Endothelial cell of umbilical vein (primary cell): ENCODE measurements around the gene SPEM1. TPM values are rescaled to one million over a fixed set of nuclear protein-coding genes. Genes with fewer than 3 reads are reported as not detected.

ENCODE experiments used
- BruUV-seq: library from RNA; stranded (reverse); fragments of 400-500 nt; replicated peaks from 2 replicates; lab custom pipeline; 2021; lab: Mats Ljungman, UMichigan
- CTCF ChIA-PET: fragments of 300-600, 350-600 bp; sonication (Branson Sonifier 250); formaldehyde crosslinking; loops from one replicate; lab custom pipeline; 2021; ENCODE audit warnings: antibody characterized with exemption, inconsistent platforms; lab: Charles Lee
- POLR2A ChIA-PET: fragments of 300-600, 350-600 bp; sonication (Branson Sonifier 250); formaldehyde crosslinking; loops from one replicate; lab custom pipeline; 2021; ENCODE audit warnings: antibody characterized with exemption, inconsistent platforms; lab: Charles Lee
- DNase-seq: peaks from one replicate; pipeline ENCODE4 v3.0.0-alpha.2; 2011; ENCODE audit warnings: low read depth, low spot score
- FAIRE-seq: peaks from 2 replicates; lab custom pipeline; 2011; peaks lifted over from hg19 to GRCh38; lab: Jason Lieb, UNC
- H2AFZ ChIP-seq: 2 replicates; pipeline ENCODE4 v1.6.0; 2012; ENCODE audit warnings: low read depth, low read length, control low read depth, inconsistent platforms
- H3K27ac ChIP-seq: 2 replicates; pipeline ENCODE4 v1.5.1; 2011; ENCODE audit warnings: low read depth, mild to moderate bottlenecking, control low read depth, low read length, moderate library complexity; ENCODE audit not compliant: insufficient read depth
- H3K27me3 ChIP-seq, 2 experiments: 2 replicates each; pipeline versions ENCODE4 v1.6.0 to v1.6.1; 2011; ENCODE audit warnings: low read length in 2 of 2, mixed read lengths in 1 of 2; ENCODE audit not compliant: control insufficient read depth in 2 of 2, insufficient read depth in 2 of 2
- H3K36me3 ChIP-seq, 2 experiments: 2 replicates in 1 of 2; 3 replicates in 1 of 2; pipeline ENCODE4 v1.5.1; 2011; ENCODE audit warnings: low read length in 2 of 2, mild to moderate bottlenecking in 1 of 2, moderate library complexity in 1 of 2; ENCODE audit not compliant: control insufficient read depth in 2 of 2, insufficient read depth in 2 of 2; ENCODE audit errors: extremely low read depth in 1 of 2
- H3K4me1 ChIP-seq: 3 replicates; pipeline ENCODE4 v1.5.1; 2011; ENCODE audit warnings: mild to moderate bottlenecking, low read length; ENCODE audit not compliant: control insufficient read depth, insufficient read depth; ENCODE audit errors: extremely low read depth
- H3K4me2 ChIP-seq: 2 replicates; pipeline ENCODE4 v1.6.1; 2011; ENCODE audit warnings: low read length, control low read depth, mixed read lengths; ENCODE audit not compliant: insufficient read depth
- H3K4me3 ChIP-seq, 3 experiments: fragments of 200-600 bp in 1 of 3; sonication (generic), shearing (Covaris generic) in 1 of 3; replicated peaks in 1 of 3; 2 replicates each; pipeline ENCODE4 v1.5.1; 2011 to 2016; ENCODE audit warnings: control low read depth in 3 of 3, low read length in 3 of 3, mild to moderate bottlenecking in 2 of 3, inconsistent platforms in 1 of 3, low read depth in 1 of 3, moderate library complexity in 1 of 3; ENCODE audit not compliant: insufficient read depth in 1 of 3
- H3K79me2 ChIP-seq: 2 replicates; pipeline ENCODE4 v1.6.0; 2012; ENCODE audit warnings: low read length, inconsistent platforms; ENCODE audit not compliant: control insufficient read depth, insufficient read depth
- H3K9ac ChIP-seq: replicated peaks from 2 replicates; pipeline ENCODE3; 2011; ENCODE audit warnings: low read length, control low read depth; ENCODE audit not compliant: insufficient read depth; ENCODE audit errors: extremely low read depth
- H3K9me1 ChIP-seq: replicated peaks from 3 replicates; pipeline ENCODE4 v1.6.0; 2011; ENCODE audit warnings: mild to moderate bottlenecking, low read length; ENCODE audit not compliant: control insufficient read depth, insufficient read depth; ENCODE audit errors: extremely low read depth
- H3K9me3 ChIP-seq: replicated peaks from 2 replicates; pipeline ENCODE4 v1.5.1; 2012; ENCODE audit warnings: low read length, inconsistent platforms; ENCODE audit not compliant: control insufficient read depth, insufficient read depth
- H4K20me1 ChIP-seq: replicated peaks from 2 replicates; pipeline ENCODE3; 2011; ENCODE audit warnings: mild to moderate bottlenecking, low read length; ENCODE audit not compliant: control insufficient read depth, insufficient read depth; ENCODE audit errors: extremely low read depth
- GATA2 ChIP-seq: IDR thresholded peaks from 2 replicates; pipeline ENCODE4 v1.7.0; 2011; ENCODE audit warnings: low read depth, mild to moderate bottlenecking, moderate library complexity, mixed read lengths, low read length; ENCODE audit not compliant: insufficient read length, insufficient read depth
- JUN ChIP-seq: IDR thresholded peaks from 2 replicates; pipeline ENCODE4 v1.6.1; 2011; ENCODE audit warnings: borderline replicate concordance, low read depth; ENCODE audit not compliant: insufficient read length, insufficient read depth
- MYC ChIP-seq: IDR thresholded peaks from one replicate; pipeline ENCODE4 v1.6.1; 2011; ENCODE audit warnings: mild to moderate bottlenecking, low read depth, low read length
- POLR2A ChIP-seq: IDR thresholded peaks from 2 replicates; pipeline ENCODE4 v1.6.1; 2012; ENCODE audit warnings: low read depth, mild to moderate bottlenecking, control low read depth, low read length
- POLR2AphosphoS5 ChIP-seq: IDR thresholded peaks from 2 replicates; pipeline ENCODE4 v1.6.1; 2012; ENCODE audit warnings: low read depth, mild to moderate bottlenecking, control low read depth, low read length, moderate library complexity; ENCODE audit not compliant: insufficient read depth
- dilution Hi-C: fragments of 300-500 bp; cut with MboI; formaldehyde crosslinking; loops from one replicate; pipeline ENCODE4 v1.15.0; 2019; ENCODE audit warnings: low sequenced_read_pairs; ENCODE audit not compliant: extremely low pct_ligation_motif_present
- intact Hi-C: fragments of 100-400 bp; cut with micrococcal nuclease; formaldehyde crosslinking; loops from one replicate; pipeline ENCODE4 v1.10.0; 2022
- polyA plus RNA-seq, 4 experiments: library from polyadenylated mRNA; depleted of rRNA in 3 of 4; stranded (reverse) in 3 of 4; unstranded in 1 of 4; fragments of >200 nt; gene quantifications; 2 replicates each; pipeline versions ENCODE4 v1.2.1 to v1.2.3, GENCODE V29; 2011 to 2012; ENCODE audit warnings: missing spikeins in 1 of 4
- total RNA-seq: library from RNA; stranded (reverse); gene quantifications from 2 replicates; pipeline ENCODE4 v1.2.3, GENCODE V29; 2021
- TF ChIP-seq, protein P1 (sequence below): IDR thresholded peaks from 2 replicates; pipeline ENCODE4 v1.6.1; 2011; ENCODE audit not compliant: insufficient read depth, insufficient read length

The SPEM1 gene
- total and polyA plus RNA-seq, 2 donors (not counting 3 experiments of a cell fraction or from before 2014, with no cell fraction given) = not detected

DNA sequence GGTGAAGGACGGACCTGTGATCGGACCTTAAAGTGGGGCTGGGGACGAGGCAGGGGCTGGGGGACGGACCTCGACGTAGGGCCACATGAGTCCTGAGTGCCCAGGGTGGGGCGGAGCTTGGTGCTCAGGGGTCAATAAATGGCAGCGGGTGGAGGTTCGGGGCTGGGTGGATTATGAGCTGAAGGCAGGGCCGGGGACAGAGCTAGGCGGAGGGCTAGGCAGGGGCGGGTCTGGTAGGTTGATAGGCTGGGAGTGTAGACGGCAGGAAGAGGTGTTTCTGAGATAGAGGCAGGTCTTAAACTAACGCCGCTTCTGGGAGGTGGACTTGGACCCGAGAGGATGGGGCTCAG lies 25.5 kb downstream of the SPEM1 start:
- peak overlapping the region; percentile 67 for H3K4me2 ChIP-seq
- peak overlapping the region in 1 of 3 experiments; percentile 25 for H3K4me3 ChIP-seq
- peaks cover 19 to 23% of the 10 kb centered on the region in 2 experiments for H3K27me3 ChIP-seq
- TF ChIP-seq POLR2A (no peak), JUN (no peak), GATA2 (no peak), POLR2AphosphoS5 (no peak)
- dilution Hi-C loops = no loop called here
- H3K9me1 ChIP-seq = no peaks in the 10 kb centered on the region
- no peaks in the 10 kb centered on the region for H3K36me3 ChIP-seq
- intact Hi-C loops = loop anchor here (1.0 kb wide), 1 partner anchor 10 kb away; no protein-coding TSS in a partner anchor
- peaks cover 11% of the 10 kb centered on the region for H3K4me1 ChIP-seq
- no peak for DNase-seq
- peak; percentile 12 for FAIRE-seq
- H3K27ac ChIP-seq = no peak overlapping the region
- ChIA-PET POLR2A (interaction anchor here (0.9 kb wide), 1 partner anchor 8 kb away, joined by 3 read pairs; no protein-coding TSS in a partner anchor), CTCF (interaction anchor here (1.0 to 4.1 kb wide), 4 partner anchors 9 to 115 kb away, joined by 3 to 30 read pairs (median 6); partner anchors contain the start of genes TMEM102 and TMEM256)
- H3K79me2 ChIP-seq = no peaks in the 10 kb centered on the region
- no TSS peak for BruUV-seq
- H4K20me1 ChIP-seq = no peaks in the 10 kb centered on the region
- H3K9ac ChIP-seq = no peak overlapping the region
- H3K9me3 ChIP-seq = no peaks in the 10 kb centered on the region
- H2AFZ ChIP-seq = peak overlapping the region; percentile 71

GRCh38 chr17:7448461-7448860 lies 28.3 kb downstream of the SPEM1 start:
- dilution Hi-C loops = no loop called here

More at GRCh38 chr17:7448461-7448860, 28.3 kb downstream of the SPEM1 start:
- intact Hi-C loops = no loop called here
- BruUV-seq = no TSS peak
- Histone ChIP-seq H3K27me3 (peaks cover 19% of the 10 kb centered on the region in 2 experiments), H3K27ac (no peak overlapping the region), H3K36me3 (no peaks in the 10 kb centered on the region), H4K20me1 (no peaks in the 10 kb centered on the region), H3K9me3 (no peaks in the 10 kb centered on the region), H3K4me2 (no peak overlapping the region), H3K4me3 (no peak overlapping the region), H3K9ac (no peak overlapping the region), H2AFZ (no peak overlapping the region), H3K79me2 (no peaks in the 10 kb centered on the region), H3K9me1 (no peaks in the 10 kb centered on the region), H3K4me1 (peaks cover 11% of the 10 kb centered on the region)
- DNase-seq (no peak), FAIRE-seq (no peak)
- TF ChIP-seq MYC (no peak), POLR2AphosphoS5 (no peak)
- TF ChIP-seq, protein P1, sequence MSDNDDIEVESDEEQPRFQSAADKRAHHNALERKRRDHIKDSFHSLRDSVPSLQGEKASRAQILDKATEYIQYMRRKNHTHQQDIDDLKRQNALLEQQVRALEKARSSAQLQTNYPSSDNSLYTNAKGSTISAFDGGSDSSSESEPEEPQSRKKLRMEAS = no peak
- ChIA-PET POLR2A (no interaction called here), CTCF (interaction anchor here (1.2 to 1.7 kb wide), 3 partner anchors 8 to 12 kb away, joined by 3 to 4 read pairs (median 3); partner anchors contain the start of gene FGF11)
